Vagina (tissue), 2 donors: ENCODE results near the gene LRRC61.

Source experiments
- CTCF ChIP-seq, 3 experiments: fragments of 450-650 bp in 2 of 3; fragments of 200-600 bp in 1 of 3; sonication (generic) in 1 of 3; IDR thresholded peaks; one replicate each; pipeline ENCODE4 v1.5.1; 2017 to 2019; ENCODE audit warnings: antibody characterized with exemption in 3 of 3, mild to moderate bottlenecking in 2 of 3, moderate library complexity in 2 of 3
- POLR2A ChIP-seq, 2 donors: fragments of 450-650 bp; IDR thresholded peaks; one replicate each; pipeline ENCODE4 v1.6.1; 2017; ENCODE audit warnings: antibody characterized with exemption in 2 of 2, mild to moderate bottlenecking in 2 of 2, moderate library complexity in 2 of 2
- POLR2AphosphoS5 ChIP-seq, 2 donors: sonication (generic); formaldehyde crosslinking; IDR thresholded peaks; one replicate each; pipeline ENCODE4 v1.9.0; 2017; ENCODE audit warnings: antibody characterized with exemption in 2 of 2, mild to moderate bottlenecking in 2 of 2, low read depth in 1 of 2; ENCODE audit not compliant: insufficient read depth in 1 of 2

- TF ChIP-seq CTCF (IDR thresholded peaks at IDR 0.05) (no peak), POLR2AphosphoS5 (IDR thresholded peaks at IDR 0.05; ENCODE audit: insufficient read depth in 1 of 2, low read depth in 1 of 2) (no peak), POLR2A (IDR thresholded peaks at IDR 0.05) (no peak)
Observed at GRCh38 chr7:150327308-150327707, 4.2 kb downstream of the LRRC61 start.
